ENCODE results near the gene VPS4B.

Gene VPS4B

DNA sequence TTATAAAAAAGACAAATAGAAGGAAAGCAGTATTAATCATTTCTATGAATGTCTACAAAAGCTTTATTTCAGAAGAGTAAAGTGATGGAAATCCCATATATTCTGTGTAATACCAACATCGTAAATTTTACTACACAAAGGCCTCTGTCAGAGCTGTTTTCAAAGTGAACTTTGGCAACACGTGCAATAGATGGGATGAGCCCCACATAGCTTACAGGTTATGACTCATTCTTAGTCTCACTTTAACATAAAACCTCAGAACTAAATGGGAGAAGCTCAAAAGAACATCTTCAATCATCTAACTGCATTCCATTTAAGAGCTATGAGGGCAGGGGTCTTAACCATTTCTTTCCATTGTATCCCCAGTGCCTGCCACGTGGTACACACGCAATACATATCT lies 11.5 kb downstream of the VPS4B start:
- H3K4me3 ChIP-seq (ENCODE audit: low read depth, low read length) = no peak overlapping the region
- TF ChIP-seq, protein P1, sequence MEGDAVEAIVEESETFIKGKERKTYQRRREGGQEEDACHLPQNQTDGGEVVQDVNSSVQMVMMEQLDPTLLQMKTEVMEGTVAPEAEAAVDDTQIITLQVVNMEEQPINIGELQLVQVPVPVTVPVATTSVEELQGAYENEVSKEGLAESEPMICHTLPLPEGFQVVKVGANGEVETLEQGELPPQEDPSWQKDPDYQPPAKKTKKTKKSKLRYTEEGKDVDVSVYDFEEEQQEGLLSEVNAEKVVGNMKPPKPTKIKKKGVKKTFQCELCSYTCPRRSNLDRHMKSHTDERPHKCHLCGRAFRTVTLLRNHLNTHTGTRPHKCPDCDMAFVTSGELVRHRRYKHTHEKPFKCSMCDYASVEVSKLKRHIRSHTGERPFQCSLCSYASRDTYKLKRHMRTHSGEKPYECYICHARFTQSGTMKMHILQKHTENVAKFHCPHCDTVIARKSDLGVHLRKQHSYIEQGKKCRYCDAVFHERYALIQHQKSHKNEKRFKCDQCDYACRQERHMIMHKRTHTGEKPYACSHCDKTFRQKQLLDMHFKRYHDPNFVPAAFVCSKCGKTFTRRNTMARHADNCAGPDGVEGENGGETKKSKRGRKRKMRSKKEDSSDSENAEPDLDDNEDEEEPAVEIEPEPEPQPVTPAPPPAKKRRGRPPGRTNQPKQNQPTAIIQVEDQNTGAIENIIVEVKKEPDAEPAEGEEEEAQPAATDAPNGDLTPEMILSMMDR (IDR thresholded peaks at IDR 0.05; ENCODE audit: borderline replicate concordance, insufficient read depth, low read depth, low read length) = no peak

DNA sequence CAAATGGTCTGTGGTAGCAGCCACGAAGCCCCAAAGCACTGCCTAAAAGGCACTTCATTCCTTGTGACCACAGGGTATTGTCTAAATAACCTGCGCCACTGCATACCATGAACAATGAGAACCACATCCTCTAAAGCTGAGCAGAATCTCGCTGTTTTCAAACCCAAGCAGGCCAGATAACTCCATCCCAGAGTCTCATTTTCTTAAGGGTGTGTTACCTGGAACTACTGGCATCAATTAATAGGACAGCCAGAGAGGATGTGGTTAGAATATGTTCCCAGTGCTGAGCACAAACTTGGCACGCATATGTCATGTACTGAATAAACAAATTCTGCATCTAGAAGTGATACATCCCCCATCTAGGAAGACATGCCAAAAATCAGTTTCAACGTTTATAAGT lies 13.0 kb downstream of the VPS4B start:
- no peak overlapping the region for H3K4me3 ChIP-seq (ENCODE audit: low read depth, low read length)
- TF ChIP-seq, protein P1 (IDR thresholded peaks at IDR 0.05; ENCODE audit: borderline replicate concordance, insufficient read depth, low read depth, low read length) = no peak

DNA sequence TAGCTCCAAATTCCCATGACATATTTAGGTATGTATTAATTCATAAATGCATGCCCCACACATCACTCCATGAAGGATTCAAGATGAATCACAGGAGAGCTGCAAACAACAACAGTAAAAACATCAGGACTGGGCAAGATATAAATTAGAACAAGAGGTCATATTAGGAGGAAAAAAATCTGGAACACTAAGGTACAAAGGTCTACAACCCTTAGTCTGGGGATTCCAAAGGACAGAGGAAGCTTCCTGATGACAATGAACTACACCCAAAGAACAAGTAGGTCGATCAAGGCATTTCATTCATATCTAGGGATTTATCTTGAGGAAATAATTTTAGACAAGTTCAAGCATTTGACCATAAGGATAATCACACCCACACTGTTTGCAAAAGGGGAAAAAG lies 14.5 kb downstream of the VPS4B start:
- H3K4me3 ChIP-seq (ENCODE audit: low read depth, low read length) = no peak overlapping the region

DNA sequence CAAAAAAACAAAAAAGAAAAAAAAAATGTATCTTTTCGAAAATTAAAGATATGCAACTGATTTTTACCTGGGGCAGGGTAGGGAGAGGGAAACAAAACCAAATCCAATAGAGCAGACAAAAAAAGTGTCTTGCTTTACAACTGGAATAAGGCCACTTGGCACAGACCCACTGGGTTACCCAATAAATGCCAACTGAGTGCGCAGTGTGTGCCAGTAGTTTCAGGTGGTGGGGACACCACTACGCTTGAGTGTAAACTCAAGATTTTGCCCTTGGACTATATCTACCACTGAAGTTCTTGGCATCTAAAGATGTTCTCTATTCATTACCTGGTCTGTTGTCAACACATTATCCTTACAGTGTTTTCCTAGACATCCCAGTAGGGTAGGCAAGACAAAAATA lies 16.3 kb downstream of the VPS4B start:
- H3K4me3 ChIP-seq (ENCODE audit: low read depth, low read length) = no peak overlapping the region
- TF ChIP-seq, protein P1 (IDR thresholded peaks at IDR 0.05; ENCODE audit: borderline replicate concordance, insufficient read depth, low read depth, low read length) = no peak

More for the DNA sequence above, 14.5 kb downstream of the VPS4B start:
- TF ChIP-seq, protein P1 (IDR thresholded peaks at IDR 0.05; ENCODE audit: borderline replicate concordance, insufficient read depth, low read depth, low read length) = no peak

DNA sequence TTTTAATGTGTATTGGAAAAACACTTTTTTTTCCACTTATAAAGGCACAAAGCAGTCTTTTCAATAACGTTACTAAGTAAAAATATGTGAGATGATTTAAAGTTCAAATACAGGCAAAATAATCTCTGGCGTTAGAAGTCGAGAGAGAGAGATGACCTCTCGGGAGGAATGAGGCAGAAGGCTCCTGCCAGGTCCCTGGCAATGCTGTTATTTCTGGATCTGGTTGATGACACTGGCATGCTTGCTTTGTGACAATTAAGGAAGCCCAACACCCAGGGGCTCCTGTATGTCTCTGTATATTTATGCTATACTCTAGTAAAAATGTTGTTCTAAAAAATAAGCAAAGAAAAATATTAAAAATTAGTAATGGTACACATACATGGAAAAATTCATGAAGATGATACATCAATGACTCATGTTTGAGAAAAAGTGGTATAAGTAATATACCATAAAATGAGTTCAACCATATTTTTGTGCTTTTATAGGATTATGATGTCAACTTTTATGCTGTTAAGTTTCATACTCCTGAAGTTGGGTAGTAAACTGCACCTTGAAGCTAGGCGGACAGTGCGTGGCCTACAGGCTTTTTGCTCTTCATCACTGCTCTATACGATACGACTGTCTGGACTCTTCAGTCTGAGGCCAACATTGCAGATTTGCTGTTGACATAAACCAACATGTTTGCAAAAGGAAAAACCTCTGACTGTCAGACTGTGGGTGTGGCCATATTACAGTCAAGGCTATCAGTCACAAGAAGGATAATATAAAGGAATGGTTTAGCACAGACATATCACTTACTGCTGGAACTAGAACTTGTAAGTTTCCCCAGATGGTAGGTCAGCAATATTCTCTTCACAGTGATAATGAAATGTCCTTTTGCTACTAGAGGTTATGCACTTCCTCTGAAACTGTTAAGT lies 19.8 kb downstream of the VPS4B start:
- TF ChIP-seq, protein P1 (IDR thresholded peaks at IDR 0.05; ENCODE audit: borderline replicate concordance, insufficient read depth, low read depth, low read length) = no peak
- H3K4me3 ChIP-seq (ENCODE audit: low read depth, low read length) = no peak overlapping the region

DNA sequence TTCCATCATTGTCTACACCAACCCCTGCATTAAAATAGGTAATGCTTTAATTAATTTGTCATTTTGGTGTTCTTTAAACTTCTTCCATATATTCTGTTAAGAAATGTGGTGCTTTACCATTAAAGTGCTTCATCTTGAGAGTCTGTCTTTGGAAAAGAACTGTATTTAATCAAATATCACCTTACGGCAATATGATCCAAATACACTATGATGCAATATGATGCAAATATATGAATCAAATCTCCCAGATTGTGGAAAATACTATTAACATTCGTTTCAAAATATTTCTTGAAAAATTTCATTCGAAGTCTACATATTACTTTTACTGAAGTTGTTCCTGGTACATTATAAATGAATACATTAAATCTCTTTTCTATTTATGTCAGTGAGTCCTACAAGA lies 23.0 kb downstream of the VPS4B start:
- TF ChIP-seq, protein P1 (IDR thresholded peaks at IDR 0.05; ENCODE audit: borderline replicate concordance, insufficient read depth, low read depth, low read length) = no peak
- H3K4me3 ChIP-seq (ENCODE audit: low read depth, low read length) = no peak overlapping the region

DNA sequence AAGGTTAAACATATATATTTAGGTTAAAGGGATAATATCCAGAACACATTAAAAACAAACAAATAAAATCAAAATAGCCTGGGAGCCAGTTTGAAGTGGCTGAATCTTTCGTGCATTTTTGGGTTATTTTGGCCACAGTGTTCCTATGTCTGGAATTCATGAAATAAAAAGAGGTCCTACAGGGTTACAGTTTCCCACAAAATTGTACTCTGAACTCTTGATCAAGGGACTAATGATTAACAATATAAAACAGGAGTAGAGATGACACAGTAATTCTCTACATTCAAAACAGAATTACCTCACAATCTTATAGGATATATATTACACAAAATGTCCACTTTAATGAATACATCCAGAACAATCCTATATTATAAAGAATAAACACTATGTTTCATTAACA lies 24.9 kb downstream of the VPS4B start:
- no peak overlapping the region for H3K4me3 ChIP-seq (ENCODE audit: low read depth, low read length)
- TF ChIP-seq, protein P1 (IDR thresholded peaks at IDR 0.05; ENCODE audit: borderline replicate concordance, insufficient read depth, low read depth, low read length) = no peak
